ENCODE measurements around the gene SLC22A31. TPM values are rescaled to one million over a fixed set of nuclear protein-coding genes. Genes with fewer than 3 reads are reported as not detected.

The SLC22A31 gene
- total RNA-seq, 1 experiment from 2014 or later: 53.7 TPM

DNA sequence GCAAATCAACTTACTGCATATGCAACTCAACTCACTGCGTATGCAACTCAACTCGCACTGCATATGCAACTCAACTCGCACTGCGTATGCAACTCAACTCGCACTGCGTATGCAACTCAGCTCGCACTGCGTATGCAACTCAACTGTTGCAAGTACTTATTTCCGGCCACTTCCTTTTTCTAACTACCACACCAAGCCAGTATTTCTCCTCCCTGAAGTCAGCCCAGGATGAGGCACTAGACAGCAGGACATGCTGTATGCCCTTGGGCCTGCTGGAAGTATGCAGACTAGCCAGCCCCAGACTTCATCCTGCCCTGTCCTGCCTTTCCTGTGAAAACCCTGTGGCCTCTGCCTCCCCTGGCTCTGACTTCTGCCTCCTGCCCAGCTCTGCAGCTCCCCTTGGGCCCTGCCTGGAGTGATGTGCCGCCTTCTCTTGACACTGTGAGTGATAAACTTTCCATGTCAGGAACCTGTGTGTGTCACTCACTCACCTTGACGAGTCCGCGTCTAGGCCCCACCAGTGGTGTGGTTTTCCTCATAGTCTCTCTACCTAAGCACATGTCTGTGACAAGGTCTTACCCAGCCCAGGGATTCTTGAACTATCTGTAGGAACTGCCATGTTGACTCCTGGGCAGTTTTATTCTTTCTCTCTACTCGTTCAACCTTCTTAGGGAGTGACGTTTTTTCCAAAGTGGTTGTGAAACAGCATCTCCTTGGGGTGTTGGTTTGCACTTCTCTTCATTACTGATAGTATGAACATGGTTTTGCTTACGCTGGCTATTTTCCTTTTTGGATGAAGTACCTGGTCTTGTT lies 33.5 kb upstream of the SLC22A31 start:
- Histone ChIP-seq H3K36me3 (ENCODE audit: control insufficient read depth in 1 of 2, insufficient read depth in 2 of 2, low read length in 2 of 2) (peaks cover 17 to 34% of the 10 kb centered on the region in 2 experiments; a peak in 3 of 4 replicates), H3K79me2 (ENCODE audit: insufficient read depth, low read length) (no peaks in the 10 kb centered on the region; the same call in 1 of the 2 replicates), H3K4me1 (ENCODE audit: control insufficient read depth in 1 of 2, insufficient read depth in 2 of 2, low read length in 2 of 2) (no peaks in the 10 kb centered on the region), H3K27me3 (ENCODE audit: insufficient read depth, low read length) (no peaks in the 10 kb centered on the region), H3K9ac (ENCODE audit: low read length) (no peak overlapping the region), H2AFZ (ENCODE audit: low read depth, low read length, poor library complexity, severe bottlenecking) (no peak overlapping the region), H4K20me1 (ENCODE audit: insufficient read depth) (no peaks in the 10 kb centered on the region), H3K27ac (ENCODE audit: low read depth, low read length) (no peak overlapping the region), H3K4me2 (ENCODE audit: low read length) (no peak overlapping the region), H3K4me3 (replicated peaks in 1 of 2; ENCODE audit: low read depth in 1 of 2, low read length in 2 of 2) (no peak overlapping the region), H3K9me2 (ENCODE audit: insufficient read depth) (no peaks in the 10 kb centered on the region), H3K9me3 (ENCODE audit: control insufficient read depth in 1 of 2, insufficient read depth in 1 of 2, low read depth in 1 of 2, low read length in 2 of 2) (no peaks in the 10 kb centered on the region; a peak in 1 of 4 replicates)
- ATAC-seq (no peak), DNase-seq (ENCODE audit: low read depth, low spot score) (no peak)
- CTCF ChIA-PET: no interaction called here
- TF ChIP-seq ZNF274 (IDR thresholded peaks at IDR 0.05; ENCODE audit: low read depth, low read length): no peak
- RAD21 ChIA-PET (ENCODE audit: low non-redundant PET in 1 of 2, low total read pairs in 2 of 2, uncharacterized antibody in 2 of 2, unreplicated experiment in 2 of 2): no interaction called here
- POLR2A ChIA-PET: no interaction called here
- intact Hi-C loops (cut with micrococcal nuclease): no loop called here
- BruUV-seq (replicated peaks): no TSS peak

GRCh38 chr16:89232107-89232506 lies 31.8 kb upstream of the SLC22A31 start:
- no peaks in the 10 kb centered on the region for H3K27me3 ChIP-seq (ENCODE audit: insufficient read depth, low read length)
- BruUV-seq (replicated peaks): no TSS peak
- no peak overlapping the region for H3K4me3 ChIP-seq (replicated peaks in 1 of 2; ENCODE audit: low read depth in 1 of 2, low read length in 2 of 2)
- ChIA-PET POLR2A (no interaction called here), RAD21 (ENCODE audit: low non-redundant PET in 1 of 2, low total read pairs in 2 of 2, uncharacterized antibody in 2 of 2, unreplicated experiment in 2 of 2) (no interaction called here), CTCF (interaction anchor here (1.9 kb wide), 1 partner anchor 8 kb away, joined by 4 read pairs; no protein-coding TSS in a partner anchor)
- H4K20me1 ChIP-seq (ENCODE audit: insufficient read depth): no peaks in the 10 kb centered on the region
- H3K4me2 ChIP-seq (ENCODE audit: low read length): no peak overlapping the region
- peaks cover 0 to 13% of the 10 kb centered on the region in 2 experiments; a peak in 1 of 4 replicates for H3K9me3 ChIP-seq (ENCODE audit: control insufficient read depth in 1 of 2, insufficient read depth in 1 of 2, low read depth in 1 of 2, low read length in 2 of 2)
- H3K9me2 ChIP-seq (ENCODE audit: insufficient read depth): no peaks in the 10 kb centered on the region
- DNase-seq (ENCODE audit: low read depth, low spot score) (no peak), ATAC-seq (no peak)
- no peak overlapping the region for H3K9ac ChIP-seq (ENCODE audit: low read length)
- no peaks in the 10 kb centered on the region; the same call in 1 of the 2 replicates for H3K79me2 ChIP-seq (ENCODE audit: insufficient read depth, low read length)
- H2AFZ ChIP-seq (ENCODE audit: low read depth, low read length, poor library complexity, severe bottlenecking): no peak overlapping the region
- intact Hi-C loops (cut with micrococcal nuclease): no loop called here
- H3K4me1 ChIP-seq (ENCODE audit: control insufficient read depth in 1 of 2, insufficient read depth in 2 of 2, low read length in 2 of 2): no peaks in the 10 kb centered on the region
- H3K27ac ChIP-seq (ENCODE audit: low read depth, low read length): no peak overlapping the region
- peaks cover 28 to 52% of the 10 kb centered on the region in 2 experiments for H3K36me3 ChIP-seq (ENCODE audit: control insufficient read depth in 1 of 2, insufficient read depth in 2 of 2, low read length in 2 of 2)
- TF ChIP-seq TCF7L2 (IDR thresholded peaks at IDR 0.05; ENCODE audit: borderline replicate concordance, extremely low read depth, insufficient read depth, insufficient read length) (no peak), RAD21 (IDR thresholded peaks at IDR 0.05; ENCODE audit: low read depth) (no peak), POLR2A (IDR thresholded peaks at IDR 0.05; ENCODE audit: borderline replicate concordance, extremely low read depth, insufficient read depth, insufficient read length) (no peak), SRF (IDR thresholded peaks at IDR 0.05; ENCODE audit: low read depth) (no peak), ZNF274 (IDR thresholded peaks at IDR 0.05; ENCODE audit: low read depth, low read length) (no peak), ELF1 (IDR thresholded peaks at IDR 0.05; ENCODE audit: borderline replicate concordance, low read depth) (no peak), SP1 (IDR thresholded peaks at IDR 0.05; ENCODE audit: low read depth) (no peak), EZH2 (IDR thresholded peaks at IDR 0.05) (no peak), FOSL1 (IDR thresholded peaks at IDR 0.05; ENCODE audit: low read depth) (no peak), EZH2phosphoT487 (IDR thresholded peaks at IDR 0.05; ENCODE audit: borderline replicate concordance) (no peak), POLR2AphosphoS5 (IDR thresholded peaks at IDR 0.05; ENCODE audit: low read depth, low read length) (no peak), EGR1 (IDR thresholded peaks at IDR 0.05; ENCODE audit: low read depth) (no peak), JUND (IDR thresholded peaks at IDR 0.05) (no peak)
- TF ChIP-seq, protein P1, sequence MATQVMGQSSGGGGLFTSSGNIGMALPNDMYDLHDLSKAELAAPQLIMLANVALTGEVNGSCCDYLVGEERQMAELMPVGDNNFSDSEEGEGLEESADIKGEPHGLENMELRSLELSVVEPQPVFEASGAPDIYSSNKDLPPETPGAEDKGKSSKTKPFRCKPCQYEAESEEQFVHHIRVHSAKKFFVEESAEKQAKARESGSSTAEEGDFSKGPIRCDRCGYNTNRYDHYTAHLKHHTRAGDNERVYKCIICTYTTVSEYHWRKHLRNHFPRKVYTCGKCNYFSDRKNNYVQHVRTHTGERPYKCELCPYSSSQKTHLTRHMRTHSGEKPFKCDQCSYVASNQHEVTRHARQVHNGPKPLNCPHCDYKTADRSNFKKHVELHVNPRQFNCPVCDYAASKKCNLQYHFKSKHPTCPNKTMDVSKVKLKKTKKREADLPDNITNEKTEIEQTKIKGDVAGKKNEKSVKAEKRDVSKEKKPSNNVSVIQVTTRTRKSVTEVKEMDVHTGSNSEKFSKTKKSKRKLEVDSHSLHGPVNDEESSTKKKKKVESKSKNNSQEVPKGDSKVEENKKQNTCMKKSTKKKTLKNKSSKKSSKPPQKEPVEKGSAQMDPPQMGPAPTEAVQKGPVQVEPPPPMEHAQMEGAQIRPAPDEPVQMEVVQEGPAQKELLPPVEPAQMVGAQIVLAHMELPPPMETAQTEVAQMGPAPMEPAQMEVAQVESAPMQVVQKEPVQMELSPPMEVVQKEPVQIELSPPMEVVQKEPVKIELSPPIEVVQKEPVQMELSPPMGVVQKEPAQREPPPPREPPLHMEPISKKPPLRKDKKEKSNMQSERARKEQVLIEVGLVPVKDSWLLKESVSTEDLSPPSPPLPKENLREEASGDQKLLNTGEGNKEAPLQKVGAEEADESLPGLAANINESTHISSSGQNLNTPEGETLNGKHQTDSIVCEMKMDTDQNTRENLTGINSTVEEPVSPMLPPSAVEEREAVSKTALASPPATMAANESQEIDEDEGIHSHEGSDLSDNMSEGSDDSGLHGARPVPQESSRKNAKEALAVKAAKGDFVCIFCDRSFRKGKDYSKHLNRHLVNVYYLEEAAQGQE (IDR thresholded peaks at IDR 0.05; ENCODE audit: low read depth): no peak
- TF ChIP-seq, protein P2, sequence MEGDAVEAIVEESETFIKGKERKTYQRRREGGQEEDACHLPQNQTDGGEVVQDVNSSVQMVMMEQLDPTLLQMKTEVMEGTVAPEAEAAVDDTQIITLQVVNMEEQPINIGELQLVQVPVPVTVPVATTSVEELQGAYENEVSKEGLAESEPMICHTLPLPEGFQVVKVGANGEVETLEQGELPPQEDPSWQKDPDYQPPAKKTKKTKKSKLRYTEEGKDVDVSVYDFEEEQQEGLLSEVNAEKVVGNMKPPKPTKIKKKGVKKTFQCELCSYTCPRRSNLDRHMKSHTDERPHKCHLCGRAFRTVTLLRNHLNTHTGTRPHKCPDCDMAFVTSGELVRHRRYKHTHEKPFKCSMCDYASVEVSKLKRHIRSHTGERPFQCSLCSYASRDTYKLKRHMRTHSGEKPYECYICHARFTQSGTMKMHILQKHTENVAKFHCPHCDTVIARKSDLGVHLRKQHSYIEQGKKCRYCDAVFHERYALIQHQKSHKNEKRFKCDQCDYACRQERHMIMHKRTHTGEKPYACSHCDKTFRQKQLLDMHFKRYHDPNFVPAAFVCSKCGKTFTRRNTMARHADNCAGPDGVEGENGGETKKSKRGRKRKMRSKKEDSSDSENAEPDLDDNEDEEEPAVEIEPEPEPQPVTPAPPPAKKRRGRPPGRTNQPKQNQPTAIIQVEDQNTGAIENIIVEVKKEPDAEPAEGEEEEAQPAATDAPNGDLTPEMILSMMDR (IDR thresholded peaks at IDR 0.05 in 2 of 3, conservative IDR thresholded peaks at IDR 0.05 in 1 of 3; ENCODE audit: borderline replicate concordance in 1 of 3, insufficient read depth in 1 of 3, low read depth in 2 of 3, low read length in 2 of 3): no peak

Data from HCT116 (cell line).